ENCODE results near the gene KDSR.

The KDSR gene

DNA sequence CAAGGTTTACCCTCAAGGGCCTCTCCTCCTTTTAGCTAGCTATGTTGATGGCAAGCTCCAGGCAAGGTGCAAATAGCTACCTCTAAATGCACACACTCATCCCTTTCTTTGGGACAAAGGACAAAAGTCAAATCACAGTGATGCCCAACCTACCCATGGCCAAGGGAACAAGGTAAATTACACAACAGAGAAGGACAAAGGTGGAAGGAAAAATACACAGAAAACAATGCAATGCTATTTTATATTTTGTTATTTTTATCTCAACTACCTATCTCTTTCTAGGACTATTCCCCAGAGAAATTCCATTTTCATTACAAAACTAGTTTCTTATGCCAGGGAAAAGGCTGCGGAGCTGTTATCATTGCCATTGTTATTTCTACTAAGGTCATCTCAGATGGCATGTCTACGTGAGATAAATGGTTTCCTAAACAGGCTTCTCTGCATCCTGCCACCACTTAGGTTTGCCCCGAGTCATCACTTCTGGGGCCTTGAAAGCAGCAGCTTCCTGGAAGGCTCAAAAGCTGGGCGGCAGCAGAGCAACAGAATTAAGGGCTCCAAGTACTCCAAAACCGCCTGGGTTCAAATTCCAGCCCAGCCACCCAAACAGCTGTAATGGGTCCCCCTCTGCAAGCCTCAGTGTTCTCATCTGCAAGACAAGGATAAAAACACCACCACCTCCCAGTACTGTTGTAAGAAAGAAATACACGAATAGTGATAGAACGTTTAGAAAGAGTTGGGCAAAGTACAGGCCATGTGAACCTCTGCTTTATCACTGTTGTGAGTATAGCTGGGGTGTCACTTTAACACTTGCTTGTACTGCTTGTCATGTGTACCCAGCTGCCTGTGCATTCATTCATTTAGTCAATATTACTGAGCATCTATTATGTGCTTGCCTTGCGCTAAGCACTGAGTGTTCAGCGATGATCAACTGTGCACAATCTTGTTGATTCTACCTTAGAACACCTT is 68.3 kb downstream of the KDSR start:
- TF ChIP-seq REST (IDR thresholded peaks at IDR 0.05; ENCODE audit: insufficient replicate concordance, low read depth), result no peak
- no peak for TF ChIP-seq SPI1 (IDR thresholded peaks at IDR 0.05; ENCODE audit: borderline replicate concordance, low read depth)
- no peak for TF ChIP-seq GABPA (IDR thresholded peaks at IDR 0.05; ENCODE audit: low read depth)
- TF ChIP-seq POLR2AphosphoS5 (IDR thresholded peaks at IDR 0.05; ENCODE audit: low read depth), result no peak
- TF ChIP-seq CTCF (IDR thresholded peaks at IDR 0.05; ENCODE audit: insufficient read depth, low read length), result no peak
- DNase-seq (ENCODE audit: low read depth in 1 of 2, low spot score in 1 of 2), result no peak

GRCh38 chr18:63297687-63298399 is 69.2 kb downstream of the KDSR start:
- DNase-seq (ENCODE audit: low read depth in 1 of 2, low spot score in 1 of 2), result no peak
- Histone ChIP-seq H3K27me3 (ENCODE audit: insufficient read depth, poor library complexity, severe bottlenecking) (no peaks in the 10 kb centered on the region), H3K4me3 (replicated peaks; ENCODE audit: insufficient read depth, low read length) (no peak overlapping the region), H3K27ac (replicated peaks) (no peak overlapping the region)
- no peak for TF ChIP-seq REST (IDR thresholded peaks at IDR 0.05; ENCODE audit: insufficient replicate concordance, low read depth)
- no peak for TF ChIP-seq CTCF (IDR thresholded peaks at IDR 0.05; ENCODE audit: insufficient read depth, low read length)
- no peak for TF ChIP-seq POLR2AphosphoS5 (IDR thresholded peaks at IDR 0.05; ENCODE audit: low read depth)
- TF ChIP-seq GABPA (IDR thresholded peaks at IDR 0.05; ENCODE audit: low read depth), result no peak
- no peak for TF ChIP-seq SPI1 (IDR thresholded peaks at IDR 0.05; ENCODE audit: borderline replicate concordance, low read depth)

More for the DNA sequence above, 68.3 kb downstream of the KDSR start:
- Histone ChIP-seq H3K4me3 (replicated peaks; ENCODE audit: insufficient read depth, low read length) (no peak overlapping the region), H3K27me3 (ENCODE audit: insufficient read depth, poor library complexity, severe bottlenecking) (no peaks in the 10 kb centered on the region), H3K27ac (replicated peaks) (no peak overlapping the region)

GRCh38 chr18:63293935-63294334 is 73.1 kb downstream of the KDSR start:
- no peak for DNase-seq (ENCODE audit: low read depth in 1 of 2, low spot score in 1 of 2)
- no peak overlapping the region for H3K27ac ChIP-seq (replicated peaks)
- TF ChIP-seq POLR2AphosphoS5 (IDR thresholded peaks at IDR 0.05; ENCODE audit: low read depth) (no peak), REST (IDR thresholded peaks at IDR 0.05; ENCODE audit: insufficient replicate concordance, low read depth) (no peak), GABPA (IDR thresholded peaks at IDR 0.05; ENCODE audit: low read depth) (no peak), SPI1 (IDR thresholded peaks at IDR 0.05; ENCODE audit: borderline replicate concordance, low read depth) (no peak), CTCF (IDR thresholded peaks at IDR 0.05; ENCODE audit: insufficient read depth, low read length) (no peak)
- no peak overlapping the region for H3K4me3 ChIP-seq (replicated peaks; ENCODE audit: insufficient read depth, low read length)
- H3K27me3 ChIP-seq (ENCODE audit: insufficient read depth, poor library complexity, severe bottlenecking), result no peaks in the 10 kb centered on the region

Measured in HL-60 (cell line).